EH (cell line): Measurements from ENCODE around the gene OR2H2.

Source experiments
- DNase-seq: peaks from one replicate; pipeline ENCODE4 v3.0.0-alpha.2; 2015; ENCODE audit warnings: low read depth

The OR2H2 gene

DNA sequence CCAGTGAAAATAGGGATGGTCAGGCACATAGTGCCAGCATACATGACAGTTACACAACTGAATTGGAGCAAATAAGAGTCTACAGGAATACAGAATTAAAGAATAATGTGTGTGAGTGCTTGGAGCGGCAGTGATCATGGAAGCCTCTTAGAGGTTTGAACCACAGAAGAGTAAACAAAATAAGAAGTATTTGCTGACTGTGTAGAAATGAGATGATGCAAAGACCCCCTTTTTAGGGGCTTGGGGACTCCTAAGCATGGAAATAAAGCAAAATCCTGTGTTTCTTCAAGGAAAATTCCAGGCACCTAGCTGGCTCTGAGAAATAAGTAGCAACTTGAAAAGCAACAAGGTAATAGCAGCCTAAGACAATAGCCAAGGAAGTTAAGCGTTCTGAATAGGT, 6.8 kb downstream of the OR2H2 start:
- no peak for DNase-seq

DNA sequence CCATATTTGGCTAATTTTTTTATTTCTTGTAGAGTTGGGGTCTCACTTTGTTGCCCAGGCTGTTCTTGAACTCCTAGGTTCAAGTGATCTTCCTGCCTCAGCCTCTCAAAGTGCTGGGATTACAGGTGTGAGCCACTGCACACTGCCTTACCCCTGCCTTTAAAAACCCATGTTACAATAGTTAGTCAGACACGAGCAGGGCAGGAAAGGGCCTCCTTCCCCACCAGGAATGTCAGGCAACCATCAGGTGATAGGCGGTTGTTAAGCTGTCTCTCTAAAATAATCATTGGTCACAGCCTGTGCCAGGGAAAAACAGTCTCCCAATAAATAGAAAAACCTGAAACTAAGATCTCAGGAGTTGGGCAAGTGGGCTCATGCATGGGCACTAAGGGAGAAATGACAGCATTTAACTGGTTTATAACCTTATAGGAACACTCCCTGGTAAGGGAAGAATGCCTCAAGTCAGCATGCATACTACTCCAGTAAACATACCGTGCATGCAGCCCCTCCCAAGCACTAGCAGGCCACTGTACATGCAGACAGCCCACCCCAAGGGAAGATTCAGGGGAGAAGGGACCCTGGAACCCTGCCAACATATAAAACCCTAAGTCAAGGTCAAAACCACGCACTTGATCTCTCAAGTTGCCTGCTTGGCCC, 8.4 kb downstream of the OR2H2 start:
- no peak for DNase-seq

DNA sequence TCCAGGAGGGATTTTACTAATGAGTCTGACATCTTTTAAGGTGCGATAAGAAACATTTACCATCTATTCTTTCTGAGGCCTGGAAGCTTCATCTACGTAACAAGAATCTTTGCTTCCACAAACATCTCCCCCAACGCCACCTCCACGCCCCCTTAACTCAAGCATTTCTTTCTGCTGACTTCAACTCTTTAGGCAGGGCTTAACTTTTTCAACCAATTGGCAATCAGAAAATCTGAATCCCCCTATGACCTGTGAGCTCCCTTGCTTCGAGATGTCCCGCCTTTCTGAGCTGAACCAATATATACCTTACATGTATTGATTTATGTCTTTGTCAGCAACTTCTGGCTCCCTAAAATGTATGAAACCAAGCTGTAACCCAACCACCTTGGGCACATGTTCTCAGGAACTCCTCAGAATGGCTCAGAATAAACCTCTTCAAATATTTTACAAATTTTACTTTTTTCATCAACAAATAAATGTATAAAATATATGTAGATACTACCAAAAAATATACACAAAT, 11.5 kb downstream of the OR2H2 start:
- DNase-seq = no peak

DNA sequence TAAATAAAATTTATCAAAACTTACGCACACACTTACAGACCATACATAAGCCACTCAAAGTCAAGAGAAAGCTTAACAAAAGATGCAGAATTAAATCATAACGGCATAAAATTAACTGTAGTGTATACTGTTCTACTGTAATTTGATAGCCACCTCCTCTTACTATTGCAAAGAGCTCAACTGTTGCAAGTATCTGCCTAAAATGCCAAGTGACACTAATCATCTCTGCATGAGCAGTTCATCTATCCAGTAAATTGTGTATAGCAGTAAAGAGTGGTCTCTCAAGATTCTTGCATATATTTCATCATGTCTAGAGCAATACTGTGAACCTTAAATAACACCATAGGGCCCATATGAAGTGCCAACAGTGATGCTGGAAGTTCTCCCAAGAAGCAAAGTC, 12.3 kb downstream of the OR2H2 start:
- DNase-seq = peak; percentile 13

DNA sequence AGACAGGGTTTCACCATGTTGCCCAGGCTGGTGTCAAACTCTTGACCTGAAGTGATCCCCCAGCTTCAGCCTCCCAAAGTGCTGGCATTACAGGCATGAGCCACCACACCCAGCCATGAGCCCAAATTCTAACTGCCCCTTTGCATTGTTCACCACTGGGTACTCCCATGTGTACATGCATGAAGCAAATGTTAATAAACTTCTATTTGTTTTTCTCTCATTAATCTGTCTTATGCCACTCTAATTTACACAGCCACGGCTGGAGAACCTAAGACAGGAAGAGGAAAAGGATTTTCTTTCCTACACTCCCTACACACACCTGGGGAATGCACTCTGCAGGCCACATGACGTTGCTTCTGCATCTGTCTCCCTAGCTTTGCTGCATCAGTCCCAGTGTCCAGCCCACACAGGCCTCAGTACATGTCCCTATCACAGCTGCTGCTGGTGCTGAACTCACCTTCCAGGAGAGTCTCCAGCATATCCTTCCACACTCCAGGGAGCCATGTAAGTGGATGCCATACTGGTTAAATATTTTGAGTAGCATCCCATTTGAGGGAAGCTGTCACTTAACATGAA, 13.3 kb downstream of the OR2H2 start:
- no peak for DNase-seq

DNA sequence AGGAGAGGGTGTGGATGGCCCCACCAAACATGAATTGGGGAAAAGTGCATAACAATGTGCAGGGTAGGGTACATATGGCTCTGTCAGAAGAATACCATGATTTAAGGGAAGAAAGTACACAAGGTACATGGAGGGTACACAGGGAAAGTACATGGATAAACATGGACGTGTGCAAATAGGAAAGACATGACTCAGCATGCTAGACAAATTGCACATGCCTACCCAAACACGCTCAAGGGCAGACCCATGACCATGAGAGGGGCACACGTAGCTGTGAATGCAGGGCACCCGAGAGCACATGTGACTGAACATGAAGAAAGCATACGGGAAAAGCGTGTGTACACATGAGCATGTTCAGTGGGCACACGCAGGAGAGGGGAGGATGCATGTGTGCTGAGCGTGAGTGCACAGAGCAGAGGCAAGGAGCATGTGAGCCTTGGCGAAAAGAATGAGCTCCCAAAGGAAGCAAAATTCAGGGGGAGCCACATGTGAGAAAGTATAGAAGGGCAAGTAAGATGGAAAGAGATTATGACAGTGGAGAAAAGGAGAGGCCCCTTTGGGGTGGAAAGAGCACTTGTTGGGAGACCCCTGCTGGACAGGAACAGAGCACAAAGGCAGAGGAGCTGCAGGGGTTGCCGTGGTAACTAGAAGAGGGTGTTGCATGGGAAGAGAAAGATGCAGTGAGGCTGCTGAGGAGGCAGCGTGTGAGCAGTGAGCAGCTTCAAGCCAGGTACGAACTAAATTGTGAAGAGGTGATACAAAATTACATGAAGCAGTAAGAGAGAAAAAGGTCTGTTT, 17.8 kb downstream of the OR2H2 start:
- DNase-seq = peak; percentile 46

DNA sequence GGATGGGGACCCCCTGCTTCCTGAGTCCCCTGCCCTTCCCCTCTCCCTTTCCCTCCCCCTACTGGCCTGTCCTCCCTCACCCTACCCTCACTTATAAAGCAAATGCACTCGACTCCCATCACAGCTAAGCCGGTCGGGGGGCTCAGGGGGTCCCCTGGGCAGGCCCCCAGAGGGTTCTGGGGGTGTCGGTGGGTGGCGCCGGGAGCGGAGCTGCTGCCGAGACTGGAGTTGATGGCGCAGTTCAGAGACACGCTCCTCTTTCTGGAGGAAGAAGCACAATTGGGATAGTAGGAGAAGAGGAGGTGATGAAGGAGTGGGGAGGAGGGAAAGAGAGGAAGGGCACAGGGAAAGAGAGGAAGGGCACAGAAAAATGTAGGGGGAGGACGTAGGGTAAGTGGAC, 18.5 kb downstream of the OR2H2 start:
- DNase-seq = no peak

DNA sequence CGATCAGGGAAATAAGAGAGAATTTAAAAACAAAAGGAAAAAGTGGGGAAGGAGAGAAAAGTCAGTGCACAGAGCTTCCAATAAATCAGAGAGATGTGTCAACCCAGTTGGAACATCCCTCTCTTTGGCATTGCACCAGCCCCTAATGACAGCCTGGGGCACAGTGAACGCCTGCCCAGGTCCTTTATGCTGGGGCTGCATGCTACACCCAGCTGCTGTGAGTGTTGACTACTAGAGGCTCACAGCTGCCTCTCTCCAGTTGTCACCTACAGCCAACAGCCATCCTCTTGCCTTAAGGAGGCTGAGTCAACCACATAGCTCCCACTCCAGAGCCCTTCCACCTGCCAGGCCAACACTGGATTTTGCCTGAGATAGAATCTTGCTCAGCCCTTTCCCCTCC, 19.0 kb downstream of the OR2H2 start:
- no peak for DNase-seq

DNA sequence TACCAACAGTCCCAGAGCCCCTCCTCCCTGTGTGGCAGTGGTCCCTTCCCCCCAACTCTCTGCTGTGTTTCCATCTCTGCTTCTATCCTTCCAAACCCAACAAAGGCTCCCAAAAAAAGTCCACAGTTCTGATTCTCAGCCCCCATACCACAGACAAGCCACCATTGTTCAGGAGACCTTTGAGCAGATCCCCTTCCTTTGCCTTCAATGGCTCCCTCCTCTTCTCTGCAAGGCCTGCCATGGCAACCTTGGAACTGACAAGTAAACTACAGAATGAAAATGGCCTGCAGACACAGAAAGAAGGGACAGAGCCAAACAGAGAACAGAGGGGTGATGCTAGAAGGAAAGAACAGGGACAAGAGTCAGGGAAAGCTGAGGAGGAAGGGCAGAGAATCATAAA, 23.2 kb downstream of the OR2H2 start:
- DNase-seq = no peak

DNA sequence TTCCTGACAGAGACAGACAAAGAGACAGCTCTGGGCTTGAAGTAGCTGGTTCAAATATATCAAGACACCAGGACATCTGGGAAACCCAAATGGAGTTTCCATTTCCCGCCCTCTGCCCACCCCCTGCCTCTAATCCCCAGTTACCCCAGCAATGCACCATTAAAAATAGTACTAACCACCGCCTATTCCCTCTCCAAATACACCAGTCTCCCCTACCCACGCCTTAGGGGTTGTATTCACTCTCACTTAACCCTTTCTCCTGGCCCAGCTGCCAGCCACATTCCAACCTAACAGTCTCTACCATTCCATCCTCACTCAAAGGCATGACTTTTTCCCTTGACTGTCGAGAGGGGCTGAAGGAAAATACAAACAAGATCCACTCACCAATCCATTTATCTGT, 25.6 kb downstream of the OR2H2 start:
- DNase-seq = no peak

DNA sequence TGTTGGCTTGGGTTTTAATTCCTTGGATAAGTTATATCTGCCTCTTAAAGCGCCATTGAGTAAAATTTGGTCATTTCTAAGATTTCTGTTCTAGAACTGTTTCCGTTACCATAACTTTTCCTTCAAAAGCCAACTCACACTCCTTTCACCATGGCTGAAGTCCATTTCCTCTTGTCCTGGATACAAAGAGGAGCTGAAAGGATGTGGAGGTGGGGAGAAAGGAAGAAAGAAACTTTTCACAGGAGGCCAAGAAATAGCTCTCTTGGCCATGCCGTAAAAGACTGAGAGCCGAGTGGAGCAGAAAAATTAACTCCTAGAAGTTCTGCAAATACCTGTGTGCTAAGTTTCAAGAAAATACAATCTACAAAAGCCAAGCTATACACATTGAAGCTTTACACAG, 26.5 kb downstream of the OR2H2 start:
- no peak for DNase-seq

DNA sequence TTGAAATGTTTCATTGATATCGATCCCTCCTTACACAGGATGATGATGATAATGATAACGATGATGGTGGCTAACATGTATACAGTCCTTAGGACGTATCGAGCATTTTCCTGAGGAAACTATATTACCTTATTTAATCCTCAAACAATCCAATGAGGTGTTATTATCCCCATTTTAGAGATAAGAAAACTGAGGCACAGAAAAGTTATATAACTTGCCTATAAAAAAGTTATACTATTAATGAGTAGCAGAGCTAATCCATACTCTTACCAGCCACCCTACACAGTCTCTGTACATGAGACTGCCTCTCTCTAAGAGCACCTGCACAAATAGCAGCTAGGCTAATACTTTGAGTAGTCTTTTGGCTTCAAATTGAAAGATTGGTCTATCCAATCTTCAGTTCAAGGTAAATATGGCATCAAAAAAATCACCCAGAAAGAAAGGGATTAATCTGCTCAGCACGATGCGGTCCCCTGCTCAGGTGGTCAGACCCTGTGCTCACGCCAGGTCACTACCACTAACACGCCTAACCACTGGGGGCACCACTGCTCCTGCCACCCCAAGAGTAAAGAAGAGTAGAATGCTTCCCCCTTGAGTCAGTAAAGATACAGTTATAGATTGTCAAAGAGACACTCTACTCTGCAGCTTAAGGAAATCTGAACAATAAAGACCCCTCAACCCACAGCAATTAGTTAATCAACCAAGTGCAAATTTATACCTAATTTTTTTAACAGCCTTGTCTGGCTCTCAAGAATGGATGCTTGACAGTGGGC, 33.0 kb downstream of the OR2H2 start:
- DNase-seq = no peak

DNA sequence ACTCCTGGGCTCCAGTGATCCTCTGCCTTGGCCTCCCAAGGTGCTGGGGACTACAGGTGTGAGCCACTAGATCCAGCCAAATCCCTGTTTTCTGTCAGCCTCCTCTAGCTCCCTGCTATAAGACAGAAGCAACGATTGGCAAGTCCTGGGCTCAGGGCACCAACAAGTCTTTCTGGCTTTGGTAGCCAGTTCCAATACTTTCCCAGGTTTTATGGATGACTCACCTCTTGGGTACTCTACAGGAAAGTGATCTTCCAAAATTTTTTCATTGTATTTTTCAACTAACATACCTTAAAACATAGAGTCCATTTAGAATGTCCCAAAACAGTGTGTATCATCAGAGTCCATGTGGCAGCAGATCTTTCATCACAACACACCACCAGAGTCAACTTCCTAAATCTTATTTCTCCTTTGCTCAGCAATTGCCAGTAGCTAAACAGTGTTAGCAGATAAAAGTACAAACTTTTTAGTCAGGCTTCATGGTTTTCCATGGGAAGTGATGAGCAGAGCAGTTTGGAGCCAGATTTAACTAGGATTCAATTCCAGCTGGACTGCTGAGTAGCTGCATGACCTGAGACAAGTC, 34.7 kb downstream of the OR2H2 start:
- DNase-seq = no peak

DNA sequence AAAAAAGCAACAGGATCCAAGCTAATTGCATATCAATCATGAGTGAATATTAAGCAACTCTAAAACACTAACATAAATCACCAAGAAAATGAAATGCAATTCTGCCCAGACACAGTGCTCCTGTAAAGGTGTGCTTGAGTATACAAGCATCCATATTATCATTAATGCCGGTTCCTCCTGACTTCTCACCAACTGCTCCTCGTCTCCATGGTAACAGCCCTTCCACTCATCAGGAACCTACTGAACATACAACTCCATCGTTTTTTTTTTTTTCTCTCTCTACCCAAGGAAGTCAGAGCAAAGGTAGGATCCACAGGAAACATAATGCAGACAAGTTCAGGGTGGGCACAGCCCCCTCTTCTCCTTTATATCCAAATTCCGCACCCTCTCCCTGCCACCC, 35.7 kb downstream of the OR2H2 start:
- no peak for DNase-seq

DNA sequence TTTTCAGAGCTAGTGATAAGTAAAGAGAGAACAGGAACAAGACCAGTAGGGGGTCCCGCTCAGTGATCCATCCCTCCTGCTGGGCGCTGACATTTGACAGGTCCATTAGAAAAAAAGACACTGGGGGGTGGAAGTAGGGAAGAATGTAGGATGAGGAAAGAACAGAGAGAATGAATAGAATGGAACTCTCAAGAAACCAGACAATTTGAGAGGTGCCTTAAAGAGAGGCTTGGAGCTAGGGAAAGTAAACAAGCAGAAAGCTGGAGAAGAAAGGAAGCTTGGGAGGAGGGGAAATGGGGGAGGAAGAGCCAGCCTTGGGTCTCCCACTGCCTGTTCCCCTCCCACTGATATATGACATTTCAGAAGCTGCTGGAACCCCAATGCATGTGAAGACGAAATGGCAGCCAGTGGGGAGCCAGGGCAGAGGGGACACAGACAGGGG, 39.6 kb downstream of the OR2H2 start:
- no peak for DNase-seq

DNA sequence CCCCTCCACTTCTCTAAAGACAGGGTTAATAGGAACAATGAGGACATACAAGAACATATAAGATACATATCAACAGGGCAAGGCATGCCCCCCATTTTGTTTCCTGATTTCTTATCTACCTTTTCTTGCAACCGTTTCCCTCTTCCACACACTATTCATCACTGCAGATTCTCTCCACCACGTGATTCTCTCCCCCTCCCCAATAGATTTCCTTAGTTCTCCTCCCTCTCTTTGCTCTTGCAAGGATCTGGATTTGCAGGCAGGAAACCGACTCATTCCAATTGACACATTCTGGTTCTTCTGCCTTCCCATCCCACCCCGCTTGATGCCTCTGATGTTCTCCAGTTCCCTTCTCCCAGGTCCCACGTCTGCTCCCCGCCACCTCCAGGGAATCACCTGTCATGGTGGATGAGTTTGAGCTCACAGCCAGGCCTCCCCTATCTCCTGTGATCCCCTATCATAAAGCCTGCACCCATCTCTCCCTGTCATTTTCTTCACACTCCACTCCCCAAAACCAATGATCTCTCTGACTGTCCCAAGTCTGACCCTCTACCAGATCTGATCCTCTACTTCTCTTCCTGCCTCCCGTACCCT, 40.5 kb downstream of the OR2H2 start:
- DNase-seq = no peak

DNA sequence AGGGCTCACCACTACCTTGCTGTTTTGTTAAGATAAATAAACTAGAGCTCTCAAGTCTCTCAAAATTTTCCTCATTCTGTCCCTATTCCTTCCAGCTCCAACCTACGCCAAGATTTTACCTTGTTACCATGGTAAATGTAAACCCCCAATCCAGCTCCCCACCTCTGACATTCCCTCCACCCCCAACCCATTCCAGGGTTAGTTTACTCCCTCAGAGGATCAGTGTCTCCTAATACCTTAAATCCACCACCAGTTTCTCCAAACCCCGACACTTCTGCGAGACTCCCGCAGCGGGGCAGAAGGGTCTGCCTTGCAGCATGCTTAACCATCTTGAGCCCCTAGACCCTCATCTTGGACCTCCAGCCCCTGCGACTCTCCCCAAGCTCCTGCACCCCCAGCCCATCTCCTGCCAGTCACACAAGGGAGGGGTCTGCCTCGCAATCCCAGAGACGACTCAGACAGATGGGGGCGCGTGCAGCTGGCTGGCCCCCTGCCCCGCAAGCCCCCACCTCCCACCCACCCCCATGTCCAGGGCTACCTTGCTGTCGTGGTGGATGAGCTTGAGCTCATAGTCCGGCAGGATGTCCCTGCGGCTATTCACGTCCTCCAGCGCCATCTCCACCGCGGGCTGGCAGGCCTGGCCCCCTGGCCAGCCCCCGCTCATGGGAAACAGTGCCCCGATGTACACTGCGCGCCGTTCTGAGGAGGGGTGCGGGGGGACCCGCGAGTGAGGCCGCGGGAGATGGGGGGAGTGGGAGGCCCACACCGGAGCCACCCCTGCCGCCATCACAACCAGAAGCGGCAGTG, 42.2 kb downstream of the OR2H2 start:
- peak; percentile 25 for DNase-seq

DNA sequence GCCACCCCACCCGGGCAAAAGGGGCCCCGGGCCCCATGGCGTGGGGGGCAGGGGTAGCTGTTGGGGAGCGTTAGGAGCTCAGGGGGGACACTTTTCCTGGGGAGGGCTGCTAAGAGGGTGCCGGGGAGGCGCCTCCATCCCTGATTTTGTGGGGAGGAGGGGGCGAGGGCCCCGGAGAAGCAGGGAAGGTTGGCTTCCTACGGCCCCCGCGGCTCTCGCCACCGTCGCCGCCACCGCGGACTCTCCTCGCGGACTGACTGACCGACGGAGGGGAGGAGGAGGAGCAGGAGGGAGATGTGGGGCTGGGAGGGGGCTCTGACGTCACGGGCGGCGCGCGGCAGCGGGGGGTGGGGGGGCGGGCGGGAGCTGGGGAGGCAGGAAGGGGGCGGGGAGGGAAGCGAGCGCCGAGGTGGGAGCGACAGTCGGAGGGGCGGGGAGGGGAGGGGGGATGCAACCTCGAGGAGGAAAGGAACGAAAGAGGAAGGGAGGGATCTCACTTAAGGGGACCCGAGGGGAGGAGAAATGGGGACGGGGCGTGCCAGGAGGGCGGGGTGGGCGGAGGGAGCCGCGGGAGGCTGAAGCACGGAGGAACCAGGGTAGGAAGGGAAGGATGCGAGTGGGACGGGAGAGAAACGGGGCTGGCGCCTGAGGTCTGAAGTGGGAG, 43.0 kb downstream of the OR2H2 start:
- DNase-seq = peak; percentile 93

DNA sequence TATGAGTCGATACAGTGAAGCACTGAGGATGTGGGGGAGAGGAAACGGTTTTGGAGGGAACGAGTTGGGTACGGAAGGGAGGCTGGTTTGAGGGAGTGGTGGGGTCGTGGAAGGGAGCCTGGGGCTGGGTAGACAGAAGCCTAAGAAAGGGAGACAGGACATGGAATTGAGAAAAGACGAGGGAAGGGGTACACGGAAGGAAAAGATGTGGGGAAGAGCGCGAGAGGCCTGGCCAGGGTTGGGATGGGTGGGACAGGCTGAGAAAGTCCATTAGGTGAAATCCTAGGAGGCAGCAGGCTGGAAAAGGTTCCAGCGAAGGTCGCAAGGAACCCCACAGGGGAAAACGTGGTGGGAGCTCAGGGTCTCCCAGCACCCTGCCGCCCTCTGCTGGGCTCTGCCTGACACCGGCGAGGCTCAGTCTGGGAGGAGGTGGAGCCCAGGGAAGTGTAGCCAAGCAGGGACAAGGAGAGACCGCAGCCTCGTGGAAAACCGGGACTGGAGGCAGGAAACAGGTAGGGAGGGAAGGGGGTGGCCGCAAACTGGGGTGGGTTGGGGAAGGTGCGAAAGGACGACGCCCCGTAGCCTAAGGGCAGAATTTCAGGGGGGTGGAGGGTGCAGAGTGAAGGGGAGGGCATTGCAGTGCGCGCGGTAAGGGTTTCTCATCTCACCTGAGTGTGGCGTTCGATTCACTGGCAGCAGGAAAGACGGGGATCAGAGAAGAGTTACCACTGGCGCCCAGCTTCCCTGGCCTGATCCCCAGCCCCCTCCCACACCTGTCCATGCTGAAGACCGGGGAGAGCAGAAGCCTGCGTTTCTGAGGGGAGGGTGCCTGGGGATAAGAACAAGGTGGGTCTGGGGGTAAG, 43.7 kb downstream of the OR2H2 start:
- DNase-seq = peak; percentile 79
